Right hindlimb (tissue), 1 donor: ENCODE data around the gene GDI2.
"Not testable (repeated sequence)": the region's sequence is repeated elsewhere in the genome, so short reads cannot be mapped to it uniquely, and the experiment has no call there.

Experiments
- DNase-seq: peaks from one replicate; pipeline ENCODE4 v3.0.0-alpha.2; 2018

The GDI2 gene

DNA sequence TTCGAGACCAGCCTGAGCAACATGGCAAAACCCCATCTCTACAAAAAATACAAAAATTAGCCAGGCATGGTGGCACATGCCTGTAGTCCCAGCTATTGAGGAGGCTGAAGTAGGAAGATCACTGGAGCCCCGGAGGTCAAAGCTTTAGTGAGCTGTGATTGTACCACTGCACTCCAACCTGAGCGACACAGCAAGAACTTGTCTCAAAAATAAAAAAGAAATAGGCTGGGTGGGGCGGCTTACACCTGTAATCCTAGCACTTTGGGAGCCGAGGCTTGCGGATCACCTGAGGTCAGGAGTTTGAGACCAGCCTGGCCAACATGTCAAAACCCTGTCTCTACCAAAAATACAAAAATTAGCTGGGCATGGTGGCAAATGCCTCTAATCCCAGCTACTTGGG, 13.3 kb upstream of the GDI2 start:
- DNase-seq: not testable (repeated sequence)

- DNase-seq: no peak
These were observed 5.7 kb upstream of the GDI2 start for GRCh38 chr10:5818894-5819293.

DNA sequence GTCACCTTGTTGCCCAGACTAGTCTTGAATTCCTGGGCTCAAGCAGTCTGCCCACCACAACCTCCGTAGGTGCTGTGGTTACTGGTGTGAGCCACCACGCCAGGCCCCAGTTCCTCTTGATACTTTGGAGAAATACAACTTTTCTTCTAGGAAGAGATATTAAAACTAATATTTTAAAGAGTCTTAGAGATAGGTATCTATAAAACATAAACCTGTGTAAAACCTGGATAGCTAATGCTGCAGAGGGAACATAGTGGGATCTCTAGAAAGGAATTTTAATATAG, 4.8 kb upstream of the GDI2 start:
- no peak for DNase-seq

DNA sequence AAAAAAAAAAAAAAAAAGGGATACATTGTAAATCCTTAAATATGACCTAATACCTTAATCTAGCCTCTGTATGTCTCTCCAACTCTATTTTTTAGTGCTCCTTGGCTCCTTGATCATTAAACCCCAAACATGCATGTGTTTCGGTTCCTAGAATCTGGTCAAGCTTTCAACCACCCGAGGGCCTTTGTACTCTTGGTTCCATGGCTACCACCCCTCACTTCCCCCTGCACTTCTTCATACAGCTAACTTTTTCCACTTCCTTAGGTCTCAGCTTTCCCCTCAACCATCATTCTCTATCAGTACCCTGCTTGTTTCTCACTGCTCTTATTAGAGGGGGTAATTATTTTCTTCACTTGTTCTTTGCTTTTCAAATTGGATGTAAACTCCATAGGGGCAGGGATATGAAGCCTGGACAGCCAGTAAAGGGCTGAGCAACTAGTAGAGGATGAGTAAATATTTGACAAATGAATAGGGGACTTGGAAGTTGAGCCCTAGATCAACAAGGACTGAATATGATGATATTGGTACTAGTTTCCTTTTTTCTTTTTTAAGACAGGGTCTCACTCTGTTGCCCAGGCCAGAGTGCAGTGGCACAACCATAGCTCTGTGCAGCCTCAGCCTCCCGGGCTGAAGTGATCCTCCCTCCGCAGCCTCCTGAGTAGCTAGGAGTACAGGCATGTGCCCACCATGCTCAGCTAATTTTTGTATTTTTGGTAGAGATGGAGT, 4.3 kb upstream of the GDI2 start:
- DNase-seq: no peak

DNA sequence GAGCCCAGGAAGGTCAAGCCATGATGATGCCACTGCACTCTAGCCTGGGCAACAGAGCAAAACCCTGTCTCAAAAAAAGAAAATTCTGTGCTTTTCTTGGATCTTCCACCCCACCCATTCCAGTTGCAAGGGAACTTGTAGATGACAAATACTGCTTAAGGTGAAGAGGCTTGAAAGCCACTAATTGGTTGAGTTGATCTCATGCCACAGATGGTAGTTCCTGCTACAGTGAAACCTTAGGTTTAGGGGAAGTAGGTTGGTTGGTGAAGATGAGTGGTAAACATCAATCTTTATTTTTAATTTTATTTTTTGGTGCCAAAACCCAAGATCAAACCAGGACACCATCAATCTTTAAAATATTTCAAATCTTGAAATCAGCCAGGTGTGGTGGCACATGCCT, 2.9 kb upstream of the GDI2 start:
- no peak for DNase-seq

- no peak for DNase-seq
These were observed 1.2 kb upstream of the GDI2 start for GRCh38 chr10:5814110-5815107.

GRCh38 chr10:5813091-5813340, 218 bp downstream of the GDI2 start:
- DNase-seq: no peak

DNA sequence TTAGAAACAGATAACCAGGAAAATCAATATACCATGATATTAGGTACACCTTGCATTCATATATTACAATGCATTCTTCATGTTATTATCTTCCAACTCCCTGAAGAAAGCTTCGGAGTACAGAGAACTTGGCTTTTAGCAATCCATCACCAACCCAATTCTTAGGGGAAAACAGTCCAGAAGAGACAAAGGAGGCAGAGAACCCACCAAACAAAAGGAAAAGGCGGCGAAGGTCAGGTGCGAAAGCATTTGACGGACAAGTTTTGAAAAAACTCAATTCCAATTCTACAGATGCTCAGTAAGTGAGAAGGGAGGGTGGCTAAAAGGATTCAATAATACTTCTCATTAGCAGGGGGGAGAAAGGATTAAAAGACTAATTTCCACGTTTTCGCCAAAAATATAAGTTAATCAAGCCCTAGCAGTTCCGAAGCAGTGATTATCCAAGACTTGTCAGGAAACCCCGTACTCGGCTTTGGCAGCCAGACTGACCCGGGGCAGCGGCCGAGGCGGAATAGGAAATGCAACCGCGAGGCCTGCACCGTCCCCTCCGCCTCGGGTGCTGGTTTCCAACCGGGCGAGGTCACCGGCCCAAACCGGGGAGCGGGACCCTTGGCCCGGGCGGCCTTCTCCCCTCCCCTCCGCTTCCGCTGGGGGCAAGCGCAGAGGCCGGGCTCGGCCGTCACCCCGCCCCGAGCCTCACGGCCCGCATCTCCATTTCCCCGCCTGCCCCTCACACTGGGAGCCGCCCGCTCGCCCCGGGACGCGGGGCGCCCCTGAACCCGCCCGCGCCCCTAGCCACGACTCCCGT, 747 bp downstream of the GDI2 start:
- DNase-seq: peak; percentile 65

DNA sequence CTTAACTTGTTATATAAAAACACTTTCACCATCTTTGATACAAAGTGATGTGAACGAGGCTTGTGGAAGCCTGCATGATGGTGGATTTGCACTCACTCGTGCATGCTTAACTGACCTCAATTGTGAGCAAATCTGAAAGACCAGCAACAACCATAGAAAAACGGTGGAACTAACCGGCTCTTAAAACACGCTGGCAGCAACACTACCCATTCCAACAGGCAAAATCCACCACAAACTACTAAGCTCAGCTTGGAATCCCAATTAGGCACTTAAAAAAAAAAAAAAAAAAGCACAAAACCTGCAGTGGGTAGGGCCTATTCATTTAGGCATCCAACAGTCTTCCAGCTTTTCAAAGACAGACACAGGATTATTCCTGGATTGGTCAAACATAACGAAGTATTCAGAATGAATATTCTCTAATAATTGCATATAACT, 1.8 kb downstream of the GDI2 start:
- DNase-seq: no peak

GRCh38 chr10:5810225-5810624, 3.0 kb downstream of the GDI2 start:
- DNase-seq: no peak

DNA sequence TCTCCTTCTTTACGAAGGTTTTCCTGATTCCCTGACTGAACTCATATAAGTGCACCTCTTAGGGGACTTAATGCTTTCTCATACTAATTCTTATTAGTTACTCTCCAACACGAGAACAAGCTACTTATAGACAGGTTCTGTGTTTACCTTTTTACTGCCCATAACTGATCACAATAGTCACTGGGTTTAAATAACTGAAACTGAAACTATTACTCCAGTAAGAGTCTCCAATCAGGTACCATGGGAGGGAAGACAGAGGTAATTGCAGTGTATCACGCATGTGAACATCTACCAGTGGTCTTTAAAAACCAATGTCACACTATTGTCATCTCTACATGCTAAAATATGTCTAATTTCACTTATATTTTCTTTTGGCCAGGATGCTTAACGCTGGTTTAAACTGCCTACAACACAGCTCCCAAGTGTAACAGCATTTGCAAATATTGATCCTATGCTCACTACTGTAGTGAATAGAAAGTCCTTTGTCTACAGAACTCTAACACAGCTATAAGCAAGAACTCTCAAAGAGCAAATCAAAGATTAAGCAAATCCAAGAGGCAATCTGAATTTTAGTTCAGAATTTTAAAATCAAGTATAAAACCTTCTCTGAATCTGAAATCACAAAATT, 3.6 kb downstream of the GDI2 start:
- DNase-seq: no peak

DNA sequence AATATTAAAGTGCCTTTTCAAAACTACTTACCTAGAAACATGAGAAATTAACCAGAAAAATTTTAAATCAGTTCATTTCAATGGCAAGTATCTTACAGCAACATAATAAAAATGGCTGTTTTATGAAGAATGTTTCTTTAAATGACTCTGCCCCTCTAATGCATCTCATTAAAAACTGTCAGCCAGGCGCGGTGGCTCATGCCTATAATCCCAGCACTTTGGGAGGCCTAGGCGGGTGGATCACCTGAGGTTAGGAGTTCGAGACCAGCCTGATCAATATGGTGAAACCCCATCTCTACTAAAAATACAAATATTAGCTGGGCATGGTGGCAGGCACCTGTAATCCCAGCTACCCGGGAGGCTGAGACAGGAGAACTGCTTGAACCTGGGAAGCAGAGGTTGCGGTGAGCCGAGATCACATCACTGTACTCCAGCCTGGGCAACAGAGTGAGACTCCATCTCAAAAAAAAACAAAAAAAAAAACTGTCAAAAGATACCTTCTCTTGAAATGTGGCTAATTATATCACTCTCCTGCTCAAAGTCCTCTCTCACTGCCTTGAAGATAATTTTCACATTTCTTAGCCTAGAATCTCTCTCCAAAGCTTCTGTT, 4.3 kb downstream of the GDI2 start:
- not testable (repeated sequence) for DNase-seq

DNA sequence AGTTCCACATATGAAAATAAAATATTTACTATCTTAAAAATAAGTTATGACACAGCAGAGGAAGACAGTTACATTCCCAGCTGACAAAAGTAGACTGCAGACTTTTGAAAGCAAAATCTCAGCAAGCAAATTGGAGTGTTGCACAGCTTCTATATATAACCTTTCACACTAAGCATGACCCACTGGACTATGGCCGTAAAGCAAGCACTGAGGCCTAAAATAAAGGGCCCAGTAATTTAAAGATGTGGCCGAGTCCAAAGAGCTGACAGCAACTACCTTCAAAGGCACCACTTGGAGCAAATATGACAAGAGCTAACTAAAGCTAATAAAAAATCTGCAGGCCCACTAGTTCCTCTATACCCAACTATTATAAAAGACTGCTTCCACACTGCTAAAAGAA, 6.5 kb downstream of the GDI2 start:
- DNase-seq: no peak

GRCh38 chr10:5805711-5806110, 7.5 kb downstream of the GDI2 start:
- no peak for DNase-seq

GRCh38 chr10:5805260-5805659, 8.0 kb downstream of the GDI2 start:
- DNase-seq: no peak

- no peak for DNase-seq
These were observed 8.8 kb downstream of the GDI2 start for GRCh38 chr10:5804386-5804785.

DNA sequence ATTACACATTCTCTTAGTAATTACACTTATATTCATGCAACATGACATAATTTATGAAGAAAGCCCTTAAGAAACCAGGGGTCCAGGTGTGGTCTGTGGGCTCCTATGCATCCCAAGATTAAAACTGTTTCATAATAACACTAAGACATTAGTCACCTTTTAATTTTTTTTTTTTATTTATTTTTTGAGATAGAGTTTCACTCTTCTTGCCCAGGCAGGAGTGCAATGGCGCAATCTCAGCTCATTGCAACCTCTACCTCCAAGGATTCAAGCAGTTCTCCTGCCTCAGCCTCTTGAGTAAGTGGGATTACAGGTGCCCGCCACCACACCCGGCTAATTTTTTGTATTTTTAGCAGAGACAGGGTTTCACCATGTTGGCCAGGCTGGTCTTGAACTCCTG, 12.5 kb downstream of the GDI2 start:
- DNase-seq: no peak

DNA sequence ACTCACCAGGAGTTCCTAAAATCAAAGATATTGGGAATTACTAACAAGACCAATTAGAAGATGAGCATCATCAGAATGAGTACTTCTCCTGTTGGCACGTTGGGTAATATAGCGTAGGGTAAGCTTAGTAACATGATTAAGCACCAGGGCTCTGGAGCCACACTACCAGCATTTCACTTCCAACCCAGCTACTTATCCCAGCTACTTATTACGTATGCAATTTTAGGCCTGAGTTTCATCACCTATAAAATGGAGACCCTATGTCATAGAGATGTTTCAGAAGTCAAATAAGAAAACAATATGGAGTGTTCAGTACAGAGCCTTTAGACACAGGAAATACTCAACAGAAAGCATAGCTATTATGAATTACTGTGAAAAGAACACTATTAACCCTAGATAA, 19.0 kb downstream of the GDI2 start:
- DNase-seq: no peak

GRCh38 chr10:5789626-5790025, 23.6 kb downstream of the GDI2 start:
- DNase-seq: no peak

DNA sequence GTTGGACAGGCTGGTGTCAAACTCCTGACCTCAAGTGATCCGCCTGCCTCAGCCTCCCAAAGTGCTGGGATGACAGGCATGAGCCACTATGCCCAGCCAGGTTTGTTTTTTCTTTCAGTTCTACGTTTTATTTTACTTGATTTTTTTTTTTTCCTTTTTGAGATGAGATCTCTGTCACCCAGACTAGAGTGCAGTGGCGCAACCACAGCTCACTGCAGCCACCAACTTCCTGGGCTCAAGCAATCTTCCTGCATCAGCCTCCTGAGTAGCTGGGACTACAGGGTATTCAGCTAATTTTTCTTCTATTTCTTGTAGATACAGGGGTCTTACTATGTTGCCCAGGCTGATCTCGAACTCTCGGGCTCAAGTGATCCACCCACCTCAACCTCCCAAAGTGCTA, 24.3 kb downstream of the GDI2 start:
- DNase-seq: no peak

DNA sequence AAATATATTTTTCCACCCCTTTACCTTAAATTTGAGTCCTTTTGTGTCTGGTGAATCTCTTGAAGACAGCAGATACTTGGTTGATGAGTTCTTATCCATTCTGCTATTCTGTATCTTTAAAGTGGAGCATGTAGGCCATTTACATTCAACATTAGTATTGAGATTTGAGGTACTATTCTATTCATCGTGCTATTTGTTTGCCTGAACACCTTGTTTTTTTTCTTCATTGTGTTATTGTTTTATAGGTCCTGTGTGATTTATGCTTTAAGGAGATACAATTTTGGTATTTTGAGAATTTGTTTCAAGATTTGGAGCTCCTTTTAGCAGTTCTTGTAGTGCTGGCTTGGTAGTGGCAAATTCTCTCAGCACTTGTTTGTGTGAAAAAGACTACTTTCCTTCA, 29.9 kb downstream of the GDI2 start:
- no peak for DNase-seq

GRCh38 chr10:5782174-5782573, 31.1 kb downstream of the GDI2 start:
- DNase-seq: no peak

DNA sequence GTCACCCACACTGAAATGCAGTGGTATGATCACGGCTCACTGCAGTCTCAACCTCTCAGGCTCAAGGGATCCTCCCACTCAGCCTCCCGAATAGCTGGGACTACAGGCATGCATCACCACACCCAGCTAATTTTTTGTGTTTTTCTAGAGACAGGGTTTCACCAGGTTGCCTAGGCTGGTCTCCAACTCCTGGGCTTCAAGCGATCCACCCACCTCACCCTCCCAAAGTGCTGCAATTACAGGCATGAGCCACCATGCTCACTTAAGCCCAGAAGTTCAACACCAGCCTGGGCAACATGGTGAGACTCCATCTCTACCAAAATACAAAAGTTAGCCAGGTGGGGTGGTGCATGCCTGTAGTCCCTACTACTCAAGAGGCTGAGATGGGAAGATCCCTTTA, 33.5 kb downstream of the GDI2 start:
- DNase-seq: no peak
